Activated T-cell treated with anti-CD3 and anti-CD28 coated beads, Interleukin-2, amount 50 U/mL, for 24 hours (primary cell): ENCODE measurements around the gene EPHA6.
"Not testable (repeated sequence)": the region's sequence is repeated elsewhere in the genome, so short reads cannot be mapped to it uniquely, and the experiment has no call there.

Experiments used
- DNase-seq: peaks from one replicate; pipeline ENCODE4 v3.0.0-alpha.2; 2020
- H3K27ac Mint-ChIP-seq: 2 replicates; pipeline ENCODE4 v1.8.0; 2020; ENCODE audit warnings: mild to moderate bottlenecking, mixed read lengths
- H3K27me3 Mint-ChIP-seq: 2 replicates; pipeline ENCODE4 v1.8.0; 2020; ENCODE audit warnings: mixed read lengths
- H3K36me3 Mint-ChIP-seq: 2 replicates; pipeline ENCODE4 v1.8.0; 2020; ENCODE audit warnings: low read depth, mixed read lengths
- H3K4me1 Mint-ChIP-seq: 2 replicates; pipeline ENCODE4 v1.8.0; 2020; ENCODE audit warnings: low read depth, mixed read lengths
- H3K4me3 Mint-ChIP-seq: 2 replicates; pipeline ENCODE4 v1.8.0; 2020; ENCODE audit warnings: mild to moderate bottlenecking, moderate library complexity, mixed read lengths
- H3K9me3 Mint-ChIP-seq: 2 replicates; pipeline ENCODE4 v1.8.0; 2020; ENCODE audit warnings: mixed read lengths

The EPHA6 gene

GRCh38 chr3:97391167-97391566 lies 576.8 kb downstream of the EPHA6 start:
- H3K27ac Mint-ChIP-seq: no peak overlapping the region
- DNase-seq: no peak
- peaks cover 11% of the 10 kb centered on the region for H3K9me3 Mint-ChIP-seq
- H3K27me3 Mint-ChIP-seq: no peaks in the 10 kb centered on the region
- no peaks in the 10 kb centered on the region for H3K36me3 Mint-ChIP-seq
- H3K4me3 Mint-ChIP-seq: no peak overlapping the region
- no peaks in the 10 kb centered on the region for H3K4me1 Mint-ChIP-seq

- Mint-ChIP-seq H3K27ac (no peak overlapping the region), H3K9me3 (no peaks in the 10 kb centered on the region), H3K36me3 (no peaks in the 10 kb centered on the region), H3K27me3 (no peaks in the 10 kb centered on the region), H3K4me3 (no peak overlapping the region), H3K4me1 (no peaks in the 10 kb centered on the region)
- DNase-seq: no peak
These were observed 595.2 kb downstream of the EPHA6 start for GRCh38 chr3:97409612-97410011.

- Mint-ChIP-seq H3K27me3 (no peaks in the 10 kb centered on the region), H3K36me3 (no peaks in the 10 kb centered on the region), H3K4me1 (no peaks in the 10 kb centered on the region), H3K9me3 (peaks cover 4% of the 10 kb centered on the region), H3K4me3 (no peak overlapping the region), H3K27ac (no peak overlapping the region)
- DNase-seq: no peak
These were observed 607.2 kb downstream of the EPHA6 start for GRCh38 chr3:97421565-97421964.

- Mint-ChIP-seq H3K4me1 (no peaks in the 10 kb centered on the region), H3K36me3 (no peaks in the 10 kb centered on the region), H3K27ac (no peak overlapping the region), H3K27me3 (no peaks in the 10 kb centered on the region), H3K9me3 (peaks cover 6% of the 10 kb centered on the region), H3K4me3 (no peak overlapping the region)
- DNase-seq: no peak
These were observed 610.6 kb downstream of the EPHA6 start for GRCh38 chr3:97425002-97425401.

GRCh38 chr3:97430601-97431000 lies 616.2 kb downstream of the EPHA6 start:
- no peaks in the 10 kb centered on the region for H3K27me3 Mint-ChIP-seq
- H3K9me3 Mint-ChIP-seq: peaks cover 4% of the 10 kb centered on the region
- no peaks in the 10 kb centered on the region for H3K4me1 Mint-ChIP-seq
- DNase-seq: no peak
- no peak overlapping the region for H3K4me3 Mint-ChIP-seq
- H3K27ac Mint-ChIP-seq: no peak overlapping the region
- no peaks in the 10 kb centered on the region for H3K36me3 Mint-ChIP-seq

- H3K4me3 Mint-ChIP-seq: no peak overlapping the region
- H3K27ac Mint-ChIP-seq: no peak overlapping the region
- no peaks in the 10 kb centered on the region for H3K27me3 Mint-ChIP-seq
- DNase-seq: no peak
- no peaks in the 10 kb centered on the region for H3K9me3 Mint-ChIP-seq
- no peaks in the 10 kb centered on the region for H3K4me1 Mint-ChIP-seq
- no peaks in the 10 kb centered on the region for H3K36me3 Mint-ChIP-seq
These were observed 618.5 kb downstream of the EPHA6 start for GRCh38 chr3:97432914-97433313.

- no peaks in the 10 kb centered on the region for H3K9me3 Mint-ChIP-seq
- H3K4me1 Mint-ChIP-seq: no peaks in the 10 kb centered on the region
- no peaks in the 10 kb centered on the region for H3K27me3 Mint-ChIP-seq
- H3K4me3 Mint-ChIP-seq: no peak overlapping the region
- H3K27ac Mint-ChIP-seq: no peak overlapping the region
- no peaks in the 10 kb centered on the region for H3K36me3 Mint-ChIP-seq
- no peak for DNase-seq
These were observed 623.7 kb downstream of the EPHA6 start for GRCh38 chr3:97438131-97438530.

GRCh38 chr3:97439373-97439772 lies 625.0 kb downstream of the EPHA6 start:
- no peak for DNase-seq
- Mint-ChIP-seq H3K4me1 (no peaks in the 10 kb centered on the region), H3K27ac (no peak overlapping the region), H3K9me3 (no peaks in the 10 kb centered on the region), H3K4me3 (no peak overlapping the region), H3K27me3 (no peaks in the 10 kb centered on the region), H3K36me3 (no peaks in the 10 kb centered on the region)

- Mint-ChIP-seq H3K27me3 (no peaks in the 10 kb centered on the region), H3K36me3 (no peaks in the 10 kb centered on the region), H3K9me3 (no peaks in the 10 kb centered on the region), H3K27ac (no peak overlapping the region), H3K4me1 (no peaks in the 10 kb centered on the region), H3K4me3 (no peak overlapping the region)
- DNase-seq: no peak
These were observed 649.6 kb downstream of the EPHA6 start for GRCh38 chr3:97464035-97464434.

- DNase-seq: no peak
- Mint-ChIP-seq H3K36me3 (no peaks in the 10 kb centered on the region), H3K9me3 (no peaks in the 10 kb centered on the region), H3K4me1 (no peaks in the 10 kb centered on the region), H3K27ac (no peak overlapping the region), H3K27me3 (no peaks in the 10 kb centered on the region), H3K4me3 (no peak overlapping the region)
These were observed 656.1 kb downstream of the EPHA6 start for GRCh38 chr3:97470481-97470880.

- H3K4me1 Mint-ChIP-seq: no peaks in the 10 kb centered on the region
- no peaks in the 10 kb centered on the region for H3K36me3 Mint-ChIP-seq
- DNase-seq: no peak
- H3K4me3 Mint-ChIP-seq: no peak overlapping the region
- no peaks in the 10 kb centered on the region for H3K9me3 Mint-ChIP-seq
- no peaks in the 10 kb centered on the region for H3K27me3 Mint-ChIP-seq
- H3K27ac Mint-ChIP-seq: no peak overlapping the region
These were observed 665.3 kb downstream of the EPHA6 start for GRCh38 chr3:97479740-97480139.

GRCh38 chr3:97480696-97481289 lies 666.4 kb downstream of the EPHA6 start:
- not testable (repeated sequence) for H3K4me3 Mint-ChIP-seq

GRCh38 chr3:97481416-97481815 lies 667.0 kb downstream of the EPHA6 start:
- no peak for DNase-seq
- H3K4me3 Mint-ChIP-seq: no peak overlapping the region
- H3K36me3 Mint-ChIP-seq: no peaks in the 10 kb centered on the region
- no peaks in the 10 kb centered on the region for H3K9me3 Mint-ChIP-seq
- no peaks in the 10 kb centered on the region for H3K27me3 Mint-ChIP-seq
- no peak overlapping the region for H3K27ac Mint-ChIP-seq
- no peaks in the 10 kb centered on the region for H3K4me1 Mint-ChIP-seq

More at GRCh38 chr3:97480696-97481289, 666.4 kb downstream of the EPHA6 start:
- not testable (repeated sequence) for H3K27ac Mint-ChIP-seq, H3K4me1 Mint-ChIP-seq, DNase-seq, H3K36me3 Mint-ChIP-seq, H3K9me3 Mint-ChIP-seq, H3K27me3 Mint-ChIP-seq

GRCh38 chr3:97485206-97485605 lies 670.8 kb downstream of the EPHA6 start:
- H3K27ac Mint-ChIP-seq: no peak overlapping the region
- H3K4me3 Mint-ChIP-seq: no peak overlapping the region

GRCh38 chr3:97487587-97487986 lies 673.2 kb downstream of the EPHA6 start:
- no peak for DNase-seq
- Mint-ChIP-seq H3K4me3 (no peak overlapping the region), H3K27ac (no peak overlapping the region), H3K9me3 (no peaks in the 10 kb centered on the region), H3K36me3 (no peaks in the 10 kb centered on the region), H3K27me3 (no peaks in the 10 kb centered on the region), H3K4me1 (no peaks in the 10 kb centered on the region)

More at GRCh38 chr3:97485206-97485605, 670.8 kb downstream of the EPHA6 start:
- no peaks in the 10 kb centered on the region for H3K4me1 Mint-ChIP-seq
- DNase-seq: no peak
- H3K36me3 Mint-ChIP-seq: no peaks in the 10 kb centered on the region
- no peaks in the 10 kb centered on the region for H3K9me3 Mint-ChIP-seq
- H3K27me3 Mint-ChIP-seq: no peaks in the 10 kb centered on the region

GRCh38 chr3:97488741-97489140 lies 674.3 kb downstream of the EPHA6 start:
- no peak for DNase-seq
- Mint-ChIP-seq H3K27ac (no peak overlapping the region), H3K27me3 (no peaks in the 10 kb centered on the region), H3K4me1 (no peaks in the 10 kb centered on the region), H3K9me3 (no peaks in the 10 kb centered on the region), H3K4me3 (no peak overlapping the region), H3K36me3 (no peaks in the 10 kb centered on the region)
